Gastroesophageal sphincter (tissue), 4 donors: Measurements from ENCODE around the gene MIA2. TPM values are rescaled to one million over a fixed set of nuclear protein-coding genes. Genes with fewer than 3 reads are reported as not detected.

Experiments used
- ATAC-seq: fragments of 150-250 bp; one replicate; pipeline ENCODE4 v1.9.1; 2016; ENCODE audit warnings: mild to moderate bottlenecking, moderate library complexity
- H3K27ac ChIP-seq, 4 donors: fragments of 200-600 bp; sonication (generic) in 3 of 4; 1 replicate in 3 of 4; 2 replicates in 1 of 4; pipeline ENCODE4 v1.5.1; 2016 to 2019
- H3K27me3 ChIP-seq: fragments of 200-600 bp; sonication (generic); one replicate; pipeline ENCODE4 v1.5.1; 2019
- H3K36me3 ChIP-seq, 2 donors: fragments of 200-600 bp; sonication (generic); one replicate each; pipeline ENCODE4 v1.5.1; 2019; ENCODE audit warnings: control low read depth in 1 of 2
- H3K4me1 ChIP-seq, 3 donors: fragments of 200-600 bp; sonication (generic); 1 replicate in 2 of 3; 2 replicates in 1 of 3; pipeline ENCODE4 v1.5.1; 2016 to 2019; ENCODE audit warnings: control low read depth in 2 of 3
- H3K4me3 ChIP-seq, 2 donors: fragments of 200-600 bp; sonication (generic); one replicate each; pipeline ENCODE4 v1.5.1; 2019; ENCODE audit warnings: mild to moderate bottlenecking in 1 of 2, moderate library complexity in 1 of 2
- H3K9me3 ChIP-seq, 3 donors: fragments of 200-600 bp; sonication (generic); one replicate each; pipeline ENCODE4 v1.5.1; 2017 to 2019; ENCODE audit warnings: control low read depth in 2 of 3
- CTCF ChIP-seq, 4 experiments: fragments of 200-600 bp in 2 of 4; fragments of 450-650 bp in 2 of 4; sonication (generic) in 1 of 4; IDR thresholded peaks; one replicate each; pipeline ENCODE4 v1.5.1; 2017 to 2019; ENCODE audit warnings: antibody characterized with exemption in 4 of 4, mild to moderate bottlenecking in 2 of 4, moderate library complexity in 2 of 4
- EP300 ChIP-seq: sonication (generic); formaldehyde crosslinking; IDR thresholded peaks from one replicate; pipeline ENCODE4 v1.6.1; 2017; ENCODE audit warnings: antibody characterized with exemption, mild to moderate bottlenecking
- POLR2A ChIP-seq, 2 donors: fragments of 450-650 bp; IDR thresholded peaks; one replicate each; pipeline ENCODE4 v1.6.1; 2017; ENCODE audit warnings: antibody characterized with exemption in 2 of 2, mild to moderate bottlenecking in 2 of 2, moderate library complexity in 1 of 2
- POLR2AphosphoS5 ChIP-seq: sonication (generic); formaldehyde crosslinking; IDR thresholded peaks from one replicate; pipeline ENCODE4 v1.6.1; 2017; ENCODE audit warnings: antibody characterized with exemption
- WGBS, 2 donors: methylation state at CpG; one replicate each; pipeline ENCODE4 v1.1.5; 2018; ENCODE audit warnings: low coverage in 1 of 2; 5-methylcytosine and 5-hydroxymethylcytosine counted together
- total RNA-seq, 4 donors: library from RNA; depleted of rRNA; stranded (reverse); fragments of >200 nt; gene quantifications; one replicate each; pipeline ENCODE4 v1.1.0, GENCODE V29; 2016

Gene MIA2
- total RNA-seq, 4 donors from 2014 or later = 13.5 to 21.3 (median 16.3) TPM

- TF ChIP-seq POLR2AphosphoS5 (no peak), EP300 (no peak), POLR2A (IDR thresholded peaks at IDR 0.05) (no peak), CTCF (IDR thresholded peaks at IDR 0.05) (no peak)
- Histone ChIP-seq H3K27me3 (no peaks in the 10 kb centered on the region), H3K27ac (no peak overlapping the region), H3K36me3 (no peaks in the 10 kb centered on the region), H3K4me1 (no peaks in the 10 kb centered on the region), H3K4me3 (no peak overlapping the region), H3K9me3 (no peaks in the 10 kb centered on the region)
- 59 to 74% methylated on average over 4 to 7 of the region's 11 CpGs for WGBS, 2 donors
- no peak for ATAC-seq
These were observed 5.0 kb upstream of the MIA2 start for GRCh38 chr14:39228509-39229221.

- Histone ChIP-seq H3K27me3 (no peaks in the 10 kb centered on the region), H3K9me3 (no peaks in the 10 kb centered on the region), H3K4me3 (no peak overlapping the region), H3K36me3 (no peaks in the 10 kb centered on the region), H3K4me1 (no peaks in the 10 kb centered on the region), H3K27ac (no peak overlapping the region)
- TF ChIP-seq POLR2AphosphoS5 (no peak), CTCF (IDR thresholded peaks at IDR 0.05) (no peak), EP300 (no peak), POLR2A (IDR thresholded peaks at IDR 0.05) (no peak)
- 57 to 100% methylated on average over 1 of the region's 1 CpG for WGBS, 2 donors
- no peak for ATAC-seq
These were observed 4.5 kb upstream of the MIA2 start for GRCh38 chr14:39229222-39229543.

GRCh38 chr14:39229601-39230110, 4.1 kb upstream of the MIA2 start:
- Histone ChIP-seq H3K27ac (no peak overlapping the region), H3K9me3 (no peaks in the 10 kb centered on the region), H3K4me1 (no peaks in the 10 kb centered on the region), H3K27me3 (no peaks in the 10 kb centered on the region), H3K36me3 (no peaks in the 10 kb centered on the region), H3K4me3 (no peak overlapping the region)
- 64 to 75% methylated on average over 2 to 3 of the region's 3 CpGs for WGBS, 2 donors
- no peak for TF ChIP-seq CTCF (IDR thresholded peaks at IDR 0.05)
- TF ChIP-seq EP300 = no peak
- no peak for TF ChIP-seq POLR2A (IDR thresholded peaks at IDR 0.05)
- no peak for TF ChIP-seq POLR2AphosphoS5
- ATAC-seq = no peak

- H3K4me1 ChIP-seq = no peaks in the 10 kb centered on the region
- H3K4me3 ChIP-seq = no peak overlapping the region
- H3K36me3 ChIP-seq = no peaks in the 10 kb centered on the region
- TF ChIP-seq POLR2A (IDR thresholded peaks at IDR 0.05) (no peak), CTCF (IDR thresholded peaks at IDR 0.05) (no peak), EP300 (no peak), POLR2AphosphoS5 (no peak)
- H3K9me3 ChIP-seq = no peaks in the 10 kb centered on the region
- H3K27ac ChIP-seq = no peak overlapping the region
- ATAC-seq = no peak
- no peaks in the 10 kb centered on the region for H3K27me3 ChIP-seq
- 66 to 73% methylated on average over 4 to 5 of the region's 5 CpGs for WGBS, 2 donors
These were observed 3.2 kb upstream of the MIA2 start for GRCh38 chr14:39230416-39231035.
